Measurements from ENCODE around the gene RPL21.
"Not testable (repeated sequence)": the region's sequence is repeated elsewhere in the genome, so short reads cannot be mapped to it uniquely, and the experiment has no call there.

The RPL21 gene

GRCh38 chr13:27251166-27252091 lies at the start of gene RPL21:
Gene RPL21, plus strand, starts transcription at chr13:27251558. Its CDS starts 2,219 bp downstream, at chr13:27253777.
- DNase-seq = peak; percentile 98

GRCh38 chr13:27201661-27202060 lies 49.7 kb upstream of the RPL21 start:
- DNase-seq = no peak

GRCh38 chr13:27203186-27203585 lies 48.2 kb upstream of the RPL21 start:
- DNase-seq = no peak

- peak; percentile 41 for DNase-seq
Measured at GRCh38 chr13:27203854-27204253, 47.5 kb upstream of the RPL21 start.

- no peak for DNase-seq
Measured at GRCh38 chr13:27208514-27208913, 42.8 kb upstream of the RPL21 start.

- DNase-seq = no peak
Measured at GRCh38 chr13:27211271-27211670, 40.1 kb upstream of the RPL21 start.

GRCh38 chr13:27211771-27212364 lies 39.5 kb upstream of the RPL21 start:
- peak; percentile 20 for DNase-seq

- DNase-seq = not testable (repeated sequence)
Measured at GRCh38 chr13:27213386-27213785, 38.0 kb upstream of the RPL21 start.

- DNase-seq = peak; percentile 76
Measured at GRCh38 chr13:27217791-27218190, 33.6 kb upstream of the RPL21 start.

GRCh38 chr13:27218861-27219260 lies 32.5 kb upstream of the RPL21 start:
- peak; percentile 20 for DNase-seq

GRCh38 chr13:27219611-27220010 lies 31.7 kb upstream of the RPL21 start:
- no peak for DNase-seq

GRCh38 chr13:27222100-27222499 lies 29.3 kb upstream of the RPL21 start:
- DNase-seq = not testable (repeated sequence)

GRCh38 chr13:27226991-27227390 lies 24.4 kb upstream of the RPL21 start:
- DNase-seq = no peak

GRCh38 chr13:27228131-27228530 lies 23.2 kb upstream of the RPL21 start:
- DNase-seq = no peak

GRCh38 chr13:27229642-27230041 lies 21.7 kb upstream of the RPL21 start:
- DNase-seq = no peak

- no peak for DNase-seq
Measured at GRCh38 chr13:27233964-27234363, 17.4 kb upstream of the RPL21 start.

GRCh38 chr13:27236478-27236877 lies 14.9 kb upstream of the RPL21 start:
- DNase-seq = peak; percentile 40

GRCh38 chr13:27242702-27243101 lies 8.7 kb upstream of the RPL21 start:
- no peak for DNase-seq

- no peak for DNase-seq
Measured at GRCh38 chr13:27245610-27246009, 5.7 kb upstream of the RPL21 start.

GRCh38 chr13:27250833-27251165 lies 559 bp upstream of the RPL21 start:
- DNase-seq = no peak

GRCh38 chr13:27252467-27252866 lies 1.1 kb downstream of the RPL21 start:
- DNase-seq = no peak

GRCh38 chr13:27257233-27257568 lies 5.8 kb downstream of the RPL21 start:
- no peak for DNase-seq

- DNase-seq = no peak
Measured at GRCh38 chr13:27257648-27258253, 6.4 kb downstream of the RPL21 start.
